ENCODE data around the gene CMTM4. TPM values are rescaled to one million over a fixed set of nuclear protein-coding genes. Genes with fewer than 3 reads are reported as not detected.

The CMTM4 gene
- total RNA-seq, 1 donor from 2014 or later = 32.5 TPM

GRCh38 chr16:66681676-66682075 lies 14.9 kb downstream of the CMTM4 start:
- peaks cover 2% of the 10 kb centered on the region for H3K36me3 Mint-ChIP-seq (ENCODE audit: low read depth)
- no peak overlapping the region for H3K4me3 Mint-ChIP-seq
- H3K4me1 Mint-ChIP-seq = peaks cover 11% of the 10 kb centered on the region
- no peak for TF ChIP-seq CTCF (conservative IDR thresholded peaks at IDR 0.05)
- H3K9me3 Mint-ChIP-seq = no peaks in the 10 kb centered on the region
- H3K27me3 Mint-ChIP-seq (ENCODE audit: low read depth) = no peaks in the 10 kb centered on the region
- H3K27ac Mint-ChIP-seq (ENCODE audit: unreplicated experiment) = no peak overlapping the region
- no peak for DNase-seq (ENCODE audit: low read depth, low spot score)

- TF ChIP-seq CTCF (conservative IDR thresholded peaks at IDR 0.05) = no peak
- Mint-ChIP-seq H3K4me3 (no peak overlapping the region), H3K27me3 (ENCODE audit: low read depth) (no peaks in the 10 kb centered on the region), H3K36me3 (ENCODE audit: low read depth) (peaks cover 2% of the 10 kb centered on the region), H3K9me3 (no peaks in the 10 kb centered on the region), H3K4me1 (peaks cover 4% of the 10 kb centered on the region), H3K27ac (ENCODE audit: unreplicated experiment) (no peak overlapping the region)
- DNase-seq (ENCODE audit: low read depth, low spot score) = no peak
Measured at GRCh38 chr16:66678337-66678736, 18.2 kb downstream of the CMTM4 start.

- peaks cover 4% of the 10 kb centered on the region for H3K4me1 Mint-ChIP-seq
- no peak overlapping the region for H3K27ac Mint-ChIP-seq (ENCODE audit: unreplicated experiment)
- H3K9me3 Mint-ChIP-seq = no peaks in the 10 kb centered on the region
- no peak for TF ChIP-seq CTCF (conservative IDR thresholded peaks at IDR 0.05)
- H3K4me3 Mint-ChIP-seq = no peak overlapping the region
- peaks cover 2% of the 10 kb centered on the region for H3K36me3 Mint-ChIP-seq (ENCODE audit: low read depth)
- DNase-seq (ENCODE audit: low read depth, low spot score) = no peak
- H3K27me3 Mint-ChIP-seq (ENCODE audit: low read depth) = no peaks in the 10 kb centered on the region
Measured at GRCh38 chr16:66677836-66678235, 18.7 kb downstream of the CMTM4 start.

GRCh38 chr16:66677179-66677578 lies 19.4 kb downstream of the CMTM4 start:
- H3K9me3 Mint-ChIP-seq = no peaks in the 10 kb centered on the region
- H3K27ac Mint-ChIP-seq (ENCODE audit: unreplicated experiment) = peak overlapping the region; percentile 27
- no peak overlapping the region for H3K4me3 Mint-ChIP-seq
- no peaks in the 10 kb centered on the region for H3K4me1 Mint-ChIP-seq
- no peak for TF ChIP-seq CTCF (conservative IDR thresholded peaks at IDR 0.05)
- H3K36me3 Mint-ChIP-seq (ENCODE audit: low read depth) = peaks cover 2% of the 10 kb centered on the region
- H3K27me3 Mint-ChIP-seq (ENCODE audit: low read depth) = no peaks in the 10 kb centered on the region
- no peak for DNase-seq (ENCODE audit: low read depth, low spot score)

- H3K27ac Mint-ChIP-seq (ENCODE audit: unreplicated experiment) = no peak overlapping the region
- no peak for DNase-seq (ENCODE audit: low read depth, low spot score)
- H3K4me1 Mint-ChIP-seq = no peaks in the 10 kb centered on the region
- H3K9me3 Mint-ChIP-seq = no peaks in the 10 kb centered on the region
- TF ChIP-seq CTCF (conservative IDR thresholded peaks at IDR 0.05) = no peak
- H3K36me3 Mint-ChIP-seq (ENCODE audit: low read depth) = peaks cover 2% of the 10 kb centered on the region
- H3K27me3 Mint-ChIP-seq (ENCODE audit: low read depth) = no peaks in the 10 kb centered on the region
- no peak overlapping the region for H3K4me3 Mint-ChIP-seq
Measured at GRCh38 chr16:66676599-66676998, 19.9 kb downstream of the CMTM4 start.

- no peak overlapping the region for H3K4me3 Mint-ChIP-seq
- H3K27me3 Mint-ChIP-seq (ENCODE audit: low read depth) = no peaks in the 10 kb centered on the region
- H3K4me1 Mint-ChIP-seq = no peaks in the 10 kb centered on the region
- no peak for DNase-seq (ENCODE audit: low read depth, low spot score)
- no peak overlapping the region for H3K27ac Mint-ChIP-seq (ENCODE audit: unreplicated experiment)
- no peaks in the 10 kb centered on the region for H3K36me3 Mint-ChIP-seq (ENCODE audit: low read depth)
- no peaks in the 10 kb centered on the region for H3K9me3 Mint-ChIP-seq
- no peak for TF ChIP-seq CTCF (conservative IDR thresholded peaks at IDR 0.05)
Measured at GRCh38 chr16:66673691-66674090, 22.9 kb downstream of the CMTM4 start.

Measured in neural crest cell (in vitro differentiated cells).